Gastrocnemius medialis (tissue), 4 donors: ENCODE data around the gene PTPRN2.

Source experiments
- CTCF ChIP-seq, 5 experiments: fragments of 450-650 bp in 3 of 5; fragments of 200-600 bp in 2 of 5; sonication (generic) in 2 of 5; IDR thresholded peaks in 4 of 5; conservative IDR thresholded peaks in 1 of 5; 1 replicate in 4 of 5; 2 replicates in 1 of 5; pipeline ENCODE4 v1.5.1; 2016 to 2019; ENCODE audit warnings: antibody characterized with exemption in 5 of 5, mild to moderate bottlenecking in 3 of 5, moderate library complexity in 3 of 5
- POLR2A ChIP-seq, 2 donors: fragments of 450-650 bp; IDR thresholded peaks; one replicate each; pipeline ENCODE4 v1.6.1; 2017; ENCODE audit warnings: antibody characterized with exemption in 2 of 2, mild to moderate bottlenecking in 2 of 2, moderate library complexity in 2 of 2

GRCh38 chr7:158300427-158300826, 287.2 kb downstream of the PTPRN2 start:
- TF ChIP-seq CTCF (IDR thresholded peaks at IDR 0.05 in 4 of 5, conservative IDR thresholded peaks at IDR 0.05 in 1 of 5) (no peak), POLR2A (IDR thresholded peaks at IDR 0.05) (no peak)
